GM12892 (cell line): Measurements from ENCODE around the gene EXOC6B.

Experiments
- POLR2A ChIP-seq: IDR thresholded peaks from 2 replicates; pipeline ENCODE4 v1.6.1; 2011; ENCODE audit warnings: low read depth, low read length, control low read depth
- POLR2AphosphoS5 ChIP-seq: IDR thresholded peaks from 2 replicates; pipeline ENCODE4 v1.6.1; 2011; ENCODE audit warnings: low read depth, low read length, control low read depth
- TAF1 ChIP-seq: IDR thresholded peaks from 2 replicates; pipeline ENCODE4 v1.6.1; 2011; ENCODE audit warnings: low read depth, mild to moderate bottlenecking, control low read depth, low read length, borderline replicate concordance

DNA sequence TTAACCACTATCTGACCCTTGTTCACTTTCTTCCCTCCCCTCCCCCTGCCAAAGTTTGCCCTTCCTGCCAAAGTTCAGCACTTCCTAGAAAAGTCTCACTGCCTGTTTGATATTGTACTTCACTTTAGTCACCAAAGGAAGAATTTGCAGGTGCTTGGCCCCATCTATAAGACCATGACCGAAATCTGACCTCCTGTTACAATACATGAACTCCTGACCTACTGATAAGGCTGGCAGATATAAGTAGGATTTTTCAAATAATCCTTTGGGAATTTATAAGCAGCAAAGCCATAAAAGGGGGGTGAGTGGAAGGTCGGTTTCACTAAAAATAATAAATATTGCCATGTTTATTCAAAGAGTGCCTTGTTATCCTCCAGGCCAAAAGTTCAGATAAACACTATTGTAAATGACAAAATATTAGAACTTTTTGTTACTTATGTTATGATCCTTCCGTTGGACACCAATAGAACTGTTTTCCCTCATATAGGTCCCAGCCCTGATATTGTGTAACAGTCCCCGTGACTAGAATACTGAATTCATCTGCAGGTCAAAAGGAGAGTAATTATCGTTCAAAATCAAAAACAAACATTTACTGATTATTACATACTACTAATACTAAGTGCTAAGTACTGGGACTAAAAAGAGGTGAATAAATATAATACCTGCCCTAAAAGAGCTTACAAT, 277.6 kb downstream of the EXOC6B start:
- TF ChIP-seq POLR2A = no peak
- TF ChIP-seq TAF1 = no peak
- TF ChIP-seq POLR2AphosphoS5 = no peak
